HG02678 (cell line): ENCODE measurements around the gene OMA1.
A peak's percentile ranks its signal among the peaks of the same experiment; 100 is the strongest.
"Not testable (repeated sequence)": the region's sequence is repeated elsewhere in the genome, so short reads cannot be mapped to it uniquely, and the experiment has no call there.

ENCODE experiments used
- ATAC-seq: cut with Tn5 transposase; IDR thresholded peaks from one replicate; pipeline ENCODE4 v1.9.1; 2021; ENCODE audit warnings: mild to moderate bottlenecking, moderate library complexity; ENCODE audit not compliant: unreplicated experiment

OMA1 gene

GRCh38 chr1:58546520-58547308 lies at the start of gene OMA1:
Gene OMA1, minus strand, starts transcription at chr1:58546726. Its CDS starts 7,432 bp downstream, at chr1:58539294.
- peak; percentile 92 for ATAC-seq

- no peak for ATAC-seq
Observed at GRCh38 chr1:58594546-58594945, 48.0 kb upstream of the OMA1 start.

- ATAC-seq = no peak
Observed at GRCh38 chr1:58592522-58593134, 46.1 kb upstream of the OMA1 start.

- ATAC-seq = no peak
Observed at GRCh38 chr1:58591806-58592205, 45.3 kb upstream of the OMA1 start.

- ATAC-seq = no peak
Observed at GRCh38 chr1:58590019-58590418, 43.5 kb upstream of the OMA1 start.

- ATAC-seq = no peak
Observed at GRCh38 chr1:58588396-58588795, 41.9 kb upstream of the OMA1 start.

GRCh38 chr1:58587667-58588066 lies 41.1 kb upstream of the OMA1 start:
- no peak for ATAC-seq

GRCh38 chr1:58586271-58586670 lies 39.7 kb upstream of the OMA1 start:
- ATAC-seq = no peak

GRCh38 chr1:58585581-58586151 lies 39.1 kb upstream of the OMA1 start:
- no peak for ATAC-seq

GRCh38 chr1:58585166-58585565 lies 38.6 kb upstream of the OMA1 start:
- ATAC-seq = no peak

- no peak for ATAC-seq
Observed at GRCh38 chr1:58584082-58584895, 37.8 kb upstream of the OMA1 start.

- no peak for ATAC-seq
Observed at GRCh38 chr1:58583496-58583895, 37.0 kb upstream of the OMA1 start.

- ATAC-seq = not testable (repeated sequence)
Observed at GRCh38 chr1:58582143-58582542, 35.6 kb upstream of the OMA1 start.

GRCh38 chr1:58581641-58582040 lies 35.1 kb upstream of the OMA1 start:
- ATAC-seq = no peak

- ATAC-seq = no peak
Observed at GRCh38 chr1:58580186-58580585, 33.7 kb upstream of the OMA1 start.

- ATAC-seq = no peak
Observed at GRCh38 chr1:58577654-58578030, 31.1 kb upstream of the OMA1 start.

GRCh38 chr1:58576727-58577653 lies 30.5 kb upstream of the OMA1 start, which contains the start of gene TACSTD2:
Gene TACSTD2, minus strand, starts transcription at chr1:58577252. Its CDS starts 96 bp downstream, at chr1:58577156.
- ATAC-seq = no peak

GRCh38 chr1:58576325-58576726 lies 29.8 kb upstream of the OMA1 start:
- ATAC-seq = no peak

GRCh38 chr1:58575551-58576324 lies 29.2 kb upstream of the OMA1 start:
- no peak for ATAC-seq
